Measurements from ENCODE around the gene PAM16. TPM values are rescaled to one million over a fixed set of nuclear protein-coding genes. Genes with fewer than 3 reads are reported as not detected.

Gene PAM16
- total RNA-seq, 1 donor from 2014 or later, result 33.5 TPM

DNA sequence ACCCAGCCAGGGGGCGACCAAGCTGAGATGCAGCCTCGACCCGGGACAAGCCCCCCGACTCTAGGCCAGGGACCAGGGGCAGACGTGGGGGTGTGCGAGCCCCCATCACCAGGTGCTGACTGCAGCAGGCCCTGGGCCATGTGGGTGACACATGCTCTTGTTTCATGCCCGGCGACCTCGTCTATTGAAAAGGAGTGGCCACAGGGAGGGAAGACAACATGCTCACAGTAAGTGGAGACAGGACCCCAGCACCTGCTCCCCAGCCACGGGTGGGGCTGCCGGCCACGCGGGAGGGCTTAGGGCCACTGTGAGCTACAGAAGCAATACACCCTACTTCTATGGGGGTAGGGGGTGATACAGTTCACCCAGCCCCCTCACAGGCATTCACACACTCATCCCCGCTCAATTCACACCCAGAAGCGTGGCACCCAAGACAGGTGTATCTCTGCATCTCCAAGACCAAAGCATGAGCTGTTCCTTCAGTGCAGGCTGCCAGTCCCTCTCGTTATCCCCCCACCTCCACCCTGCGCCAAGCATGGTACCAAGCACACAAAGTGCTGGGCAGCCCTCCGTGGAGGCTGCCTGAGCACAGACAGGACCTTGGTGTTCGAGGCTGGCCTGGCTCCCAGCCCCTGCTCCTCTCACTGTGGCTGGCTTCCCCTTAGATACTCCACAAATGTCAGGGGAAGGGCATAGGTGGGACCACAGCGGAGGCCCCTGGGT, 34.1 kb upstream of the PAM16 start:
- DNase-seq (ENCODE audit: low spot score, unreplicated experiment), result no peak
- H3K36me3 Mint-ChIP-seq (ENCODE audit: insufficient read depth), result no peaks in the 10 kb centered on the region
- TF ChIP-seq, protein P1, sequence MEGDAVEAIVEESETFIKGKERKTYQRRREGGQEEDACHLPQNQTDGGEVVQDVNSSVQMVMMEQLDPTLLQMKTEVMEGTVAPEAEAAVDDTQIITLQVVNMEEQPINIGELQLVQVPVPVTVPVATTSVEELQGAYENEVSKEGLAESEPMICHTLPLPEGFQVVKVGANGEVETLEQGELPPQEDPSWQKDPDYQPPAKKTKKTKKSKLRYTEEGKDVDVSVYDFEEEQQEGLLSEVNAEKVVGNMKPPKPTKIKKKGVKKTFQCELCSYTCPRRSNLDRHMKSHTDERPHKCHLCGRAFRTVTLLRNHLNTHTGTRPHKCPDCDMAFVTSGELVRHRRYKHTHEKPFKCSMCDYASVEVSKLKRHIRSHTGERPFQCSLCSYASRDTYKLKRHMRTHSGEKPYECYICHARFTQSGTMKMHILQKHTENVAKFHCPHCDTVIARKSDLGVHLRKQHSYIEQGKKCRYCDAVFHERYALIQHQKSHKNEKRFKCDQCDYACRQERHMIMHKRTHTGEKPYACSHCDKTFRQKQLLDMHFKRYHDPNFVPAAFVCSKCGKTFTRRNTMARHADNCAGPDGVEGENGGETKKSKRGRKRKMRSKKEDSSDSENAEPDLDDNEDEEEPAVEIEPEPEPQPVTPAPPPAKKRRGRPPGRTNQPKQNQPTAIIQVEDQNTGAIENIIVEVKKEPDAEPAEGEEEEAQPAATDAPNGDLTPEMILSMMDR (IDR thresholded peaks at IDR 0.05; ENCODE audit: unreplicated experiment), result no peak
- H3K9me3 Mint-ChIP-seq (ENCODE audit: low read depth), result no peaks in the 10 kb centered on the region
- peaks cover 13% of the 10 kb centered on the region for H3K4me1 Mint-ChIP-seq (ENCODE audit: low read depth)
- no peaks in the 10 kb centered on the region for H3K27me3 Mint-ChIP-seq
- H3K27ac Mint-ChIP-seq, result no peak overlapping the region
- no peak overlapping the region for H3K4me3 Mint-ChIP-seq (ENCODE audit: low read depth)

DNA sequence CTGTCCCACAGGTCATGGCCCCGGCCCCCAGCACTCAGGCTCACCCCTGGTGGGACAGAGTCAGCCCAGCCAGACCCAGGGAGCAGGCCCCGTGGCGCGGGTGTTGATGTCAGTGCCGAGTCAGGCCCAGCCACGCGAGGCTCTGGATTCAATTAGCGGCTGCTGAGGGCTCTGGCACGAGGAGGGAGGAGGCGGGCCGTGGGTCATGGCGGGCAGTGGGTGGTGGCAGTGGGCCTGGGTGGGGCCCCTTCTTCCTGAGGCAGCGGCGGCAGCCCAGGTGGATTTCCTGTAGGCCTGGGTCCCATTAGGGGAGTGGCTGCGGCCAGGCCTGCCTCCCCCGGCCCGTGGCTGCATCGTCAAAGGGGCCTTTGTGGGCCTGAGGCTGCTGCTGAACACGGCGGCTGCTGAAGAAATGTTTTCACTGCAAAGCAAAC, 33.4 kb upstream of the PAM16 start:
- Mint-ChIP-seq H3K4me1 (ENCODE audit: low read depth) (peaks cover 9% of the 10 kb centered on the region), H3K9me3 (ENCODE audit: low read depth) (no peaks in the 10 kb centered on the region), H3K27me3 (no peaks in the 10 kb centered on the region), H3K36me3 (ENCODE audit: insufficient read depth) (no peaks in the 10 kb centered on the region), H3K4me3 (ENCODE audit: low read depth) (no peak overlapping the region), H3K27ac (no peak overlapping the region)
- TF ChIP-seq, protein P1 (IDR thresholded peaks at IDR 0.05; ENCODE audit: unreplicated experiment), result no peak
- DNase-seq (ENCODE audit: low spot score, unreplicated experiment), result no peak

DNA sequence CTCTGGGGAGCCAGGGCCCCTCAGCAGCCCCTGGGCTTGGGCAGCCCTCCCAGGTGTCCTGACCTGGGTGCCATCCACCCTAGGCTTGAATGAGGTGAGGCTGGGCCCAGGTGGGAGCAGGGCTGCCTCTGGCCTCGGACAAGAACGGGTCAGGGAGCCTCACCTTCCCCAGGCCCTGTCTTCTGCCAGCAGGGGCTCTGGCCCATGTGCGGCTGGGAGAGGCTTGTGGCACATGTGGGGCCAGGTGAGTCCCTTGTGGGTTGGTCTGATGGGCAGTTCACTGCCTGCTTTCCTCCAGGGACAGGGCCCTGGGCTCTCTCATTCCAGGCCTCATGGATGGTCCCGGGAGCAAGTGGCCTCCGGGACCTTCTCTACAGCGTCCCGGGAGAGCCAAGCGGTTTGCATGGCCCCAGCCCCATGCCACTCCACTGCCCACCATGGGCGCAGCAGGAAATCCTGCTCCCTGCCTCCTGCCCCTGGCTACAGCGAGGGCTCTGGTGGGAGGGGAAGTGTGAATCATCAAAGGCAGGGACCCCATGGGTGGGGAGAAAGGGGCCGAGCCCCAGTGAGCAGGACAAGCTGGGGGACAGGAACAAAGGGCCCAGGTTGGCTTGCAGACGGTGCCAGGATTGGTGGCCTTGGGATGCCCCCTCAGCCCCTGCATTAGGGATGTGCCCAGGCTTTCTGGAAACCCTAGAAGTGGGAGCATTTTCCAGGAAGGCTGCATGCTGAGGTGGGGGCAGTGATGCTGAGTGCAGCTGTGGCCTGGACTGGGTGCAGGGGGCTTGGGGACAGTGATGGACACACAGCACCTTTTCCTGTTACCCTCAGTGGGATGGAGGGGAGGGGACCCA, 32.7 kb upstream of the PAM16 start:
- Mint-ChIP-seq H3K4me3 (ENCODE audit: low read depth) (no peak overlapping the region), H3K27ac (no peak overlapping the region), H3K4me1 (ENCODE audit: low read depth) (peaks cover 11% of the 10 kb centered on the region), H3K36me3 (ENCODE audit: insufficient read depth) (no peaks in the 10 kb centered on the region), H3K9me3 (ENCODE audit: low read depth) (no peaks in the 10 kb centered on the region), H3K27me3 (no peaks in the 10 kb centered on the region)
- TF ChIP-seq, protein P1 (IDR thresholded peaks at IDR 0.05; ENCODE audit: unreplicated experiment), result no peak
- no peak for DNase-seq (ENCODE audit: low spot score, unreplicated experiment)

DNA sequence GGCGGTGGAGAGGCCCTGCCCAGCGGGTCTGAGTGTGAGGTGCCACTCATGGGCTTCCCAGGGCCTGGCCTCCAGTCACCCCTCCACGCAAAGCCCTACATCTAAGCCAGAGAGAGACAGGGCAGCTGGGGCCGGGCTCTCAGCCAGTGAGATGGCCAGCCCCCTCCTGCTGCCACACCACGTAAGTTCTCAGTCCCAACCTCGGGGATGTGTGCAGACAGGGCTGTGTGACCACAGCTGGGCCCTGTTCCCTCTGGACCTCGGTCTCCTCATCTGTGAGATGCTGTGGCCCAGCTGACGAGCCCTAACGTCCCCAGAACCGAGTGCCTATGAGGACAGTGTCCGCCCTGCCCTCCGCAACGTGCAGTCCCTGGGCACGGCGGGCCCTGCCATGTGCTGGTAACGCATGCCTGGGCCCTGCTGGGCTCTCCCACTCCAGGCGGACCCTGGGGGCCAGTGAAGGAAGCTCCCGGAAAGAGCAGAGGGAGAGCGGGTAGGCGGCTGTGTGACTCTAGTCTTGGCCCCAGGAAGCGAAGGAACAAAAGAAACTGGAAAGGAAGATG, 31.8 kb upstream of the PAM16 start:
- no peaks in the 10 kb centered on the region for H3K36me3 Mint-ChIP-seq (ENCODE audit: insufficient read depth)
- H3K27ac Mint-ChIP-seq, result peak overlapping the region; percentile 74
- TF ChIP-seq, protein P1 (IDR thresholded peaks at IDR 0.05; ENCODE audit: unreplicated experiment), result no peak
- H3K27me3 Mint-ChIP-seq, result no peaks in the 10 kb centered on the region
- H3K4me1 Mint-ChIP-seq (ENCODE audit: low read depth), result peaks cover 14% of the 10 kb centered on the region
- H3K4me3 Mint-ChIP-seq (ENCODE audit: low read depth), result no peak overlapping the region
- H3K9me3 Mint-ChIP-seq (ENCODE audit: low read depth), result no peaks in the 10 kb centered on the region
- DNase-seq (ENCODE audit: low spot score, unreplicated experiment), result no peak
